NT2/D1 (cell line): Measurements from ENCODE around the gene RAB20.
"Not testable (repeated sequence)": the region's sequence is repeated elsewhere in the genome, so short reads cannot be mapped to it uniquely, and the experiment has no call there.

Source experiments
- DNase-seq: peaks from one replicate; pipeline ENCODE4 v3.0.0-alpha.2; 2011; ENCODE audit warnings: low read depth, low spot score
- H3K27me3 ChIP-seq: 2 replicates; pipeline ENCODE4 v1.6.0; 2011; ENCODE audit warnings: mild to moderate bottlenecking; ENCODE audit not compliant: insufficient read length, insufficient read depth
- H3K36me3 ChIP-seq: 2 replicates; pipeline ENCODE4 v1.6.1; 2011; ENCODE audit warnings: mild to moderate bottlenecking, low read length, mixed read lengths; ENCODE audit not compliant: insufficient read depth, insufficient read length
- H3K4me1 ChIP-seq: 2 replicates; pipeline ENCODE4 v1.5.1; 2011; ENCODE audit not compliant: insufficient read depth, insufficient read length
- H3K4me3 ChIP-seq: 2 replicates; pipeline ENCODE4 v1.5.1; 2011; ENCODE audit warnings: low read depth; ENCODE audit not compliant: insufficient read length
- H3K9ac ChIP-seq: 2 replicates; pipeline ENCODE4 v1.6.0; 2011; ENCODE audit warnings: low read depth; ENCODE audit not compliant: insufficient read length
- H3K9me3 ChIP-seq: 2 replicates; pipeline ENCODE4 v1.5.1; 2011; ENCODE audit warnings: mild to moderate bottlenecking, low read length; ENCODE audit not compliant: insufficient read depth
- SUZ12 ChIP-seq: IDR thresholded peaks from 2 replicates; pipeline ENCODE4 v1.6.1; 2011; ENCODE audit not compliant: insufficient read length, insufficient read depth; ENCODE audit errors: extremely low read depth
- YY1 ChIP-seq: IDR thresholded peaks from 2 replicates; pipeline ENCODE4 v1.6.1; 2011; ENCODE audit not compliant: insufficient read length, insufficient read depth
- ZNF274 ChIP-seq: IDR thresholded peaks from 2 replicates; pipeline ENCODE4 v1.6.1; 2011; ENCODE audit warnings: mild to moderate bottlenecking, low read depth, low read length

The RAB20 gene

DNA sequence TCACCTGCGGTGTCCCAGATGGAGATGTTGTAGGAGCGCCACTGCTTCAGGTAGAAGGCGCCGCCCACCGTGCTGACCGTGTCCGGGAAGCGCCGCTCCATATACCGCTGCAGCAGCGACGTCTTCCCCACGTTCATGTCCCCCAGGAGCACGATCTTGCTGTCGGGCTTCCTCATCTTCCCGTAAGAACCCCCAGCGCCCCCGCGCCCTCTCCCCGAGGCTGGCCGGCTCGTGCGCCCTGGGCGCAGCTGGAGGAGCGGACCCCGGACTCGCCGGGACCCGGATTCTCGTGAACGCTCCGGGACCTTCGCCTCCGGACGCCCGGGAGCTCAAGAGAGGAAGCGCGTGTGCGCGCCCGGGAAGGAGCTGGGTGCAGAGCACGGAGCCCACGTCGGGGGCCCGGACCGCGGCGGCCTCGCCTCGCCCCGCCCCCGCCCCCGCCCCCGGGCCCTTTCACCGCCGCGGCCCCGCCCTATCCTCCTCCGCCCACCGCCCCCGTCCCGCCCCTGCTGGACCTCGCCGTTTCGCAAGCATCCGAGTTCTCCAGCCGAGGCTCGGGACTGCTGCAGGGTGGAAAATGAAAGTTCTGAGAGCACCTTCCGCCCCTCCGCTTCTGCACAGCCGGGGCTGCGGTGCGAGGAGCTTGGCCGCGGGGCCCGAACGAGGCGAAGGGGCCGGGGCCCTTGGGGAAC lies at the start of gene RAB20:
RAB20 (minus strand) TSS at position 379 of the 692 bp plus-strand sequence; CDS start at position 176, 203 bp downstream.
- DNase-seq = peak; percentile 57
- peak within 1 kb of the TSS; percentile 89 for H3K9ac ChIP-seq
- peaks cover 37% of the 10 kb centered on the region for H3K36me3 ChIP-seq
- H3K4me1 ChIP-seq = peaks cover 2% of the 10 kb centered on the region
- TF ChIP-seq SUZ12 (no peak), ZNF274 (no peak), YY1 (no peak)
- H3K4me3 ChIP-seq = peak within 1 kb of the TSS; percentile 73
- no peaks in the 10 kb centered on the region for H3K9me3 ChIP-seq
- H3K27me3 ChIP-seq = peaks cover 10% of the 10 kb centered on the region

DNA sequence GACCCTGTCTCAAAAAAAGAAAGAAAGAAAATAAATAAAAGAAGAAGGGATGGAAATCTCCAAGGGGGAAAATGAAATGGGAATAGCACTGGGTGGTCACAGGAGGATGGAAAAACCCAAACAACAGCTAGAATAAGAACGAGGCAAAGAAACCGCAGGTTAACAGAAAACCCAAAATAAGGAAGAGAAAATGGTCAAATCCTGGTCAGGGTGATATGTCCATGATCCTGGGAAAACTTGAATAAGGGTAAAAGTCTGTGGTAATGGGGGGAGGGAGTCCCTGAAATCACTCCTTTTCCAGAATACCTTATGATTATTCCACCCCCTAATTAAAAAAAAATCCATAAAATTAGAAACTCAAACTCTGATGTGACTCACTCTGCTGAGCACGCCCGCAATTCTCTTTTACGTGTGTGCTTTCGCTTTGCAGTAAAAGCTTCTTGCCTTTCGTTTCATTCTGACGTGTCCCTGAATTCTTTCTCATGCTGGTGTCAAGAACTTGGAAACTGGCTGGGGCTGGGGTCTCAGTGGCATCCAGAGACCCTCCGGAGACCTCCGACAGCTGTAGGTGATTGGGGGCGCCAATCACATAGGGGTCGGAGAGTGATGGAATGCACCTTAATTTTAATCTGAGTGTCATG lies 49.6 kb upstream of the RAB20 start:
- Histone ChIP-seq H3K4me3 (no peak overlapping the region), H3K9ac (no peak overlapping the region), H3K9me3 (peaks cover 6% of the 10 kb centered on the region; the same call in 1 of the 2 replicates), H3K36me3 (no peaks in the 10 kb centered on the region), H3K27me3 (no peaks in the 10 kb centered on the region), H3K4me1 (peaks cover 1% of the 10 kb centered on the region)
- TF ChIP-seq SUZ12 = no peak
- TF ChIP-seq YY1 = no peak
- TF ChIP-seq ZNF274 = no peak
- no peak for DNase-seq

GRCh38 chr13:110607675-110608224 lies 46.2 kb upstream of the RAB20 start:
- H3K9ac ChIP-seq = no peak overlapping the region
- no peaks in the 10 kb centered on the region for H3K27me3 ChIP-seq
- no peak for TF ChIP-seq YY1
- no peak for TF ChIP-seq SUZ12
- TF ChIP-seq ZNF274 = no peak
- H3K4me1 ChIP-seq = peaks cover 1% of the 10 kb centered on the region
- H3K4me3 ChIP-seq = no peak overlapping the region
- DNase-seq = no peak
- no peaks in the 10 kb centered on the region for H3K36me3 ChIP-seq
- no peaks in the 10 kb centered on the region; the same call in 1 of the 2 replicates for H3K9me3 ChIP-seq

- H3K27me3 ChIP-seq, H3K4me1 ChIP-seq, H3K9me3 ChIP-seq, H3K9ac ChIP-seq, DNase-seq, H3K4me3 ChIP-seq, H3K36me3 ChIP-seq: not testable (repeated sequence)
Observed at GRCh38 chr13:110606281-110606680, 44.8 kb upstream of the RAB20 start.

DNA sequence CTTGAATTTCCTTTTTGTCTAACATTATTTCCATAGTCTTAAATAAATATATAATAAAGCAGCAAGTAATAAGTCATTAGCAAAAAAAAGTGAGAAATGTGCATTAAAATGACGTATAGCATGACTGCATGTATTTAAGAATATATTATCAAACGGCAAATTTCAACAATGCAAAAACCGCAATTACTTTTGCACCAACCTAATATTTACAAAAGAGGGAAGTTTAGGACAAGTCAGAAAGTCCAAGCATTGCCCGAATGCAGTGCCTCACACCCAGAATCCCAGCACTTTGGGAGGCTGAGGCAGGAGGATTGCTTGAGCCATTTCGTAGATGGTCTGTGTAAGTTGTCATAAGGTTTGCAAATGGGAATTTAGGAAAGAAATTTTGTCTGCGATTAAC lies 43.6 kb upstream of the RAB20 start:
- TF ChIP-seq ZNF274 = no peak
- TF ChIP-seq SUZ12 = no peak
- TF ChIP-seq YY1 = no peak
- no peaks in the 10 kb centered on the region for H3K36me3 ChIP-seq

DNA sequence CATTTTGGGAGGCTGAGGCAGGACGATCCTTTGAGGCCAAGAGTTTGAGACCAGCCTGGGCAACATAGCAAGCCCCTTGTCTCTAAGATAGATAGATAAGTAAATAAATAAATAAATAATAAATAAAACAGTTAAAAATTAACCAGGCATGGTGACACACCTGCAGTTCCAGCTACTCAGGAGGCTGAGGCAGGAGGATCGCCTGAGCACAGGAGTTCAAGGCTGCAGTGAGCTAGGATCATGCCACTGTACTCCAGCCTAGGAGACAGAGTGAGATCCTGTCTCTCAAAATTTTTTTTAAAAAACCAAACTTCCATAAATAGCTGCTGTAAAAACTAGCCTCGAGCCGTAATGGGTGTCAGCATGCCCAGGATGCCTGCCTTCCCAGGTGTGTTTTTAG lies 39.5 kb upstream of the RAB20 start:
- DNase-seq = no peak
- no peak overlapping the region for H3K9ac ChIP-seq
- H3K9me3 ChIP-seq = no peaks in the 10 kb centered on the region; the same call in 1 of the 2 replicates
- no peaks in the 10 kb centered on the region for H3K36me3 ChIP-seq
- no peak overlapping the region for H3K4me3 ChIP-seq
- no peaks in the 10 kb centered on the region for H3K27me3 ChIP-seq
- TF ChIP-seq SUZ12 (no peak), ZNF274 (no peak), YY1 (no peak)
- no peaks in the 10 kb centered on the region for H3K4me1 ChIP-seq

More for the DNA sequence above, 43.6 kb upstream of the RAB20 start:
- no peaks in the 10 kb centered on the region; the same call in 1 of the 2 replicates for H3K9me3 ChIP-seq
- H3K9ac ChIP-seq = no peak overlapping the region
- H3K4me1 ChIP-seq = peaks cover under 1% of the 10 kb centered on the region
- H3K4me3 ChIP-seq = no peak overlapping the region
- no peaks in the 10 kb centered on the region for H3K27me3 ChIP-seq
- DNase-seq = no peak

DNA sequence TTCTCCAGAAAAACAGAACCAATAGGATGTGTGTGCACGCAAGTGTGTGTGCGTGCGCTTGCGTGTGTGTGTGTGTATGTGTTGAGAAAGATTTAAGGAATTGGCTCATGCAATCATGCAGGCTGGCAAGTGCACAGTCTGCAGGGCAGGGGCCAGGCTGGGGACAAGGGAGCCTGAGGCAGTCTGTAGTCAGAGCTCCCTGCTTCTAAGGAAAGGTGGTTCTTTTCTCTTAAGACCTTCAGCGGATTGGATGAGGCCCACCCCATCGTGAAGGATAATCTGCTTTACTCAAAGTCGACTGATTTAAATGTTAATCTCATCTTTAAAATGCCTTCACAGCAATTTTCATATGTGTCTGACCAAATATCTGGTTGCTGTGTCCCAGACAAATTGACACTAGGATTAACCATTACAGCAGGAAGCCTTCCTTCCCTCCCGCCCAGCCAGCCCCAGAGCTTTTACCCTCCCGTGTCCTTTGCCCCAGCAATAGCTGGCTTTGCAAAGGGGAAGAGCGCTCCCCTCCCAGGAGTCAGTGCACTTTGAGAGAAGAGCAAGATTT lies 38.8 kb upstream of the RAB20 start:
- no peak overlapping the region for H3K9ac ChIP-seq
- no peaks in the 10 kb centered on the region for H3K27me3 ChIP-seq
- no peak for DNase-seq
- no peak overlapping the region for H3K4me3 ChIP-seq
- no peaks in the 10 kb centered on the region for H3K36me3 ChIP-seq
- H3K9me3 ChIP-seq = no peaks in the 10 kb centered on the region; the same call in 1 of the 2 replicates
- TF ChIP-seq ZNF274 (no peak), SUZ12 (no peak), YY1 (no peak)
- H3K4me1 ChIP-seq = no peaks in the 10 kb centered on the region
